Panc1 (cell line): Measurements from ENCODE around the gene IL10RB. TPM values are rescaled to one million over a fixed set of nuclear protein-coding genes. Genes with fewer than 3 reads are reported as not detected.

Experiments
- ATAC-seq: fragments of 200-7000 bp; cut with Tn5 transposase; 2 replicates; pipeline ENCODE4 v1.9.1; 2020; ENCODE audit warnings: mild to moderate bottlenecking, moderate library complexity
- BruUV-seq: library from RNA; stranded (reverse); fragments of 400-500 nt; replicated peaks from 2 replicates; lab custom pipeline; 2021; lab: Mats Ljungman, UMichigan
- CTCF ChIA-PET: fragments of 300-600 bp; sonication (Branson Sonifier 250); formaldehyde crosslinking; loops from one replicate; lab custom pipeline; 2022; ENCODE audit warnings: antibody characterized with exemption; lab: Charles Lee
- POLR2A ChIA-PET: fragments of 300-600 bp; sonication (Branson Sonifier 250); formaldehyde crosslinking; loops from one replicate; lab custom pipeline; 2022; ENCODE audit warnings: antibody characterized with exemption; lab: Charles Lee
- DNase-seq: peaks from one replicate; pipeline ENCODE4 v3.0.0-alpha.2; 2010; ENCODE audit warnings: low read depth, low spot score
- H3K27ac ChIP-seq: 2 replicates; pipeline ENCODE4 v1.5.1; 2011; ENCODE audit warnings: mild to moderate bottlenecking, low read length, inconsistent platforms
- H3K27me3 ChIP-seq: fragments of 200-500 bp; sonication (Bioruptor generic); 2 replicates; pipeline ENCODE4 v1.6.0; 2014; ENCODE audit warnings: low read length, inconsistent platforms; ENCODE audit not compliant: control insufficient read depth, insufficient read depth
- H3K36me3 ChIP-seq: fragments of 200-500 bp; sonication (Bioruptor generic); 2 replicates; pipeline ENCODE4 v1.5.1; 2014; ENCODE audit warnings: inconsistent platforms, mild to moderate bottlenecking, low read length, moderate library complexity; ENCODE audit not compliant: control insufficient read depth, insufficient read depth
- H3K4me1 ChIP-seq: 2 replicates; pipeline ENCODE4 v1.5.1; 2011; ENCODE audit warnings: inconsistent platforms, mild to moderate bottlenecking, low read length, moderate library complexity; ENCODE audit not compliant: control insufficient read depth, insufficient read depth
- H3K4me3 ChIP-seq, 2 experiments: 2 replicates each; pipeline ENCODE4 v1.5.1; 2011 to 2012; ENCODE audit warnings: low read depth in 2 of 2, low read length in 2 of 2, mild to moderate bottlenecking in 2 of 2, inconsistent platforms in 1 of 2, moderate library complexity in 1 of 2
- H3K9me3 ChIP-seq: fragments of 200-500 bp; sonication (Bioruptor generic); 2 replicates; pipeline ENCODE4 v1.5.1; 2014; ENCODE audit warnings: low read depth, mild to moderate bottlenecking, inconsistent platforms, low read length, moderate library complexity; ENCODE audit not compliant: control insufficient read depth, insufficient read depth
- CTCF ChIP-seq: fragments of 450-650 bp; IDR thresholded peaks from 2 replicates; pipeline ENCODE4 v1.5.1; 2017; ENCODE audit warnings: mild to moderate bottlenecking
- POLR2AphosphoS5 ChIP-seq: IDR thresholded peaks from 2 replicates; pipeline ENCODE4 v1.6.1; 2012; ENCODE audit warnings: mild to moderate bottlenecking, low read depth, low read length, moderate library complexity
- REST ChIP-seq, 2 experiments: IDR thresholded peaks; 2 replicates each; pipeline ENCODE4 v1.6.1; 2011 to 2012; ENCODE audit warnings: low read depth in 2 of 2, control low read depth in 1 of 2, low read length in 1 of 2, mild to moderate bottlenecking in 1 of 2, moderate library complexity in 1 of 2; ENCODE audit not compliant: insufficient read depth in 1 of 2
- SIN3A ChIP-seq: IDR thresholded peaks from 2 replicates; pipeline ENCODE4 v1.6.1; 2012; ENCODE audit warnings: low read depth, mild to moderate bottlenecking, low read length, moderate library complexity, borderline replicate concordance; ENCODE audit not compliant: insufficient read depth
- TCF7L2 ChIP-seq: IDR thresholded peaks from 2 replicates; pipeline ENCODE4 v1.6.1; 2011; ENCODE audit warnings: mild to moderate bottlenecking, low read depth, low read length, inconsistent platforms
- in situ Hi-C: cut with HindIII; loops from 2 replicates; pipeline ENCODE4 v1.10.0; 2016; ENCODE audit warnings: low sequenced_read_pairs, low pct_unique_long_range_greater_than_20kb
- intact Hi-C: fragments of 100-400 bp; cut with micrococcal nuclease; formaldehyde crosslinking; loops from one replicate; pipeline ENCODE4 v1.10.0; 2022; ENCODE audit not compliant: unreplicated experiment
- total RNA-seq: library from RNA; stranded (reverse); gene quantifications from one replicate; pipeline ENCODE4 v1.2.1, GENCODE V29; 2021; ENCODE audit not compliant: unreplicated experiment

The IL10RB gene
- total RNA-seq, 1 experiment from 2014 or later: 17.7 TPM

GRCh38 chr21:33268737-33269441, 2.7 kb downstream of the IL10RB start:
- no peaks in the 10 kb centered on the region for H3K36me3 ChIP-seq
- intact Hi-C loops: no loop called here
- in situ Hi-C loops: no loop called here
- CTCF ChIA-PET: no interaction called here
- H3K27me3 ChIP-seq: no peaks in the 10 kb centered on the region
- no peak for TF ChIP-seq POLR2AphosphoS5
- TF ChIP-seq CTCF: no peak
- no peak for TF ChIP-seq TCF7L2
- ATAC-seq (no peak), DNase-seq (no peak)
- TSS peak; percentile 43 for BruUV-seq
- no peaks in the 10 kb centered on the region for H3K9me3 ChIP-seq
- no peak overlapping the region for H3K27ac ChIP-seq
- 0 out of 2 replicates have a peak, but pooled peaks cover 2% of the 10 kb centered on the region for H3K4me1 ChIP-seq
- H3K4me3 ChIP-seq: no peak overlapping the region
- POLR2A ChIA-PET: no interaction called here

- ChIA-PET CTCF (no interaction called here), POLR2A (no interaction called here)
- Histone ChIP-seq H3K4me1 (0 out of 2 replicates have a peak, but pooled peaks cover 2% of the 10 kb centered on the region), H3K27me3 (no peaks in the 10 kb centered on the region), H3K36me3 (no peaks in the 10 kb centered on the region), H3K4me3 (no peak overlapping the region), H3K9me3 (no peaks in the 10 kb centered on the region), H3K27ac (no peak overlapping the region)
- in situ Hi-C loops (no loop called here), intact Hi-C loops (no loop called here)
- BruUV-seq: no TSS peak
- no peak for DNase-seq
- TF ChIP-seq REST (IDR thresholded peaks at IDR 0.05; ENCODE audit: insufficient read depth in 1 of 2, low read depth in 2 of 2, low read length in 1 of 2): no peak
- no peak for TF ChIP-seq POLR2AphosphoS5
- TF ChIP-seq SIN3A: no peak
- TF ChIP-seq CTCF: no peak
- no peak for TF ChIP-seq TCF7L2
- no peak for ATAC-seq
Measured at GRCh38 chr21:33270986-33271385, 4.8 kb downstream of the IL10RB start.
